ENCODE measurements around the gene SLC25A21. TPM values are rescaled to one million over a fixed set of nuclear protein-coding genes. Genes with fewer than 3 reads are reported as not detected.

The SLC25A21 gene
- total and polyA plus RNA-seq, 10 donors = 0.06 to 1.1 (median 0.22) TPM; not detected in 2

DNA sequence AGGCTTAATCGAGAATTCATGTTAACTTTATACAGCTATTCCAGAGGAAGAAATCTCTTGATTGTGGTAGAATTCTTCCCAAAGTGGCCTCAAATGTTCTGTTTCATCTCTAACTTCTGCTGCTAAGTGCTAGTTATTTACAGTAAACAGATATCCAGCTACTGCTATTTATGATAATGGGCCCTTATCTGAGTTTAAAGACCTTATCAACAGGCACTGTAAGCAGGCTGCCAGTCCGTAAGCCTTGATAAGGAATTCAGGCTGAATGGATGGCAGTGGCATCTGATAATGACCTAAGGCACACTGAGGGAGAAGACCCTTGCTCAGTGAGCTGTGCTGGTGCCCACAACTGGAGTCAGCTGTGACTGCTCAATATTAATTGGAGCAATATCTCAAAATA lies 451.7 kb downstream of the SLC25A21 start:
- Histone ChIP-seq H3K4me3 (no peak overlapping the region), H3K9me3 (no peaks in the 10 kb centered on the region), H3K27me3 (replicated peaks in 1 of 7) (no peaks in the 10 kb centered on the region), H3K4me1 (no peaks in the 10 kb centered on the region), H3K36me3 (no peaks in the 10 kb centered on the region), H3K27ac (no peak overlapping the region)
- no peak for DNase-seq
- TF ChIP-seq POLR2AphosphoS5 (IDR thresholded peaks at IDR 0.05) (no peak), POLR2A (IDR thresholded peaks at IDR 0.05) (no peak)
- TF ChIP-seq, protein P1, sequence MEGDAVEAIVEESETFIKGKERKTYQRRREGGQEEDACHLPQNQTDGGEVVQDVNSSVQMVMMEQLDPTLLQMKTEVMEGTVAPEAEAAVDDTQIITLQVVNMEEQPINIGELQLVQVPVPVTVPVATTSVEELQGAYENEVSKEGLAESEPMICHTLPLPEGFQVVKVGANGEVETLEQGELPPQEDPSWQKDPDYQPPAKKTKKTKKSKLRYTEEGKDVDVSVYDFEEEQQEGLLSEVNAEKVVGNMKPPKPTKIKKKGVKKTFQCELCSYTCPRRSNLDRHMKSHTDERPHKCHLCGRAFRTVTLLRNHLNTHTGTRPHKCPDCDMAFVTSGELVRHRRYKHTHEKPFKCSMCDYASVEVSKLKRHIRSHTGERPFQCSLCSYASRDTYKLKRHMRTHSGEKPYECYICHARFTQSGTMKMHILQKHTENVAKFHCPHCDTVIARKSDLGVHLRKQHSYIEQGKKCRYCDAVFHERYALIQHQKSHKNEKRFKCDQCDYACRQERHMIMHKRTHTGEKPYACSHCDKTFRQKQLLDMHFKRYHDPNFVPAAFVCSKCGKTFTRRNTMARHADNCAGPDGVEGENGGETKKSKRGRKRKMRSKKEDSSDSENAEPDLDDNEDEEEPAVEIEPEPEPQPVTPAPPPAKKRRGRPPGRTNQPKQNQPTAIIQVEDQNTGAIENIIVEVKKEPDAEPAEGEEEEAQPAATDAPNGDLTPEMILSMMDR (IDR thresholded peaks at IDR 0.05 in 8 of 11, conservative IDR thresholded peaks at IDR 0.05 in 3 of 11) = no peak
- intact Hi-C loops (cut with DNase I; ENCODE audit: low total_unique reads) = no loop called here
- WGBS, 5 donors = 67 to 89% (median 80%) methylated on average over 2 of the region's 2 CpGs

DNA sequence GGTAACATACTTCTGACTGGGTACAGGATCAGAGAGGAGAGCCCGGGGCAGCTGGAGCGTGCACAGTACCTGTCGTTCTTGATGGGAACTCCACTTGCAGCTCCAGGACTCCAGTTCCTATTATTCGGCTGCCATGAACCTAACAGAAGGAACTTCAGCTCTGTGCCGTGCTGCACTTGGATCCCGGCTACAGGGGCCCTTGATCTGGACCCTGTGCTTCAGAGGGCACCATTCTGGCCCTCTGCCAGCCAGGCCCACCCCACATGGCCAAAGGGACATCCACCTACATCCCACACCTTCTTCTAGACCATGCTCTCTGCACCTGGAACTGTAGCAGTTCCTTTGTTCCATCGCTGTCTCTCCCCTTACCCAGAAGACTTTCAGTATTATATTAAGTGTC lies 452.6 kb downstream of the SLC25A21 start:
- no peaks in the 10 kb centered on the region for H3K36me3 ChIP-seq
- 76 to 89% (median 86%) methylated on average over 7 of the region's 7 CpGs for WGBS, 5 donors
- no peak for DNase-seq
- H3K9me3 ChIP-seq = no peaks in the 10 kb centered on the region
- intact Hi-C loops (cut with DNase I; ENCODE audit: low total_unique reads) = no loop called here
- TF ChIP-seq POLR2A (IDR thresholded peaks at IDR 0.05) (no peak), POLR2AphosphoS5 (IDR thresholded peaks at IDR 0.05) (no peak)
- TF ChIP-seq, protein P1 (IDR thresholded peaks at IDR 0.05 in 8 of 11, conservative IDR thresholded peaks at IDR 0.05 in 3 of 11) = no peak
- H3K27ac ChIP-seq = no peak overlapping the region
- H3K27me3 ChIP-seq (replicated peaks in 1 of 7) = no peaks in the 10 kb centered on the region
- no peak overlapping the region for H3K4me3 ChIP-seq
- no peaks in the 10 kb centered on the region for H3K4me1 ChIP-seq

DNA sequence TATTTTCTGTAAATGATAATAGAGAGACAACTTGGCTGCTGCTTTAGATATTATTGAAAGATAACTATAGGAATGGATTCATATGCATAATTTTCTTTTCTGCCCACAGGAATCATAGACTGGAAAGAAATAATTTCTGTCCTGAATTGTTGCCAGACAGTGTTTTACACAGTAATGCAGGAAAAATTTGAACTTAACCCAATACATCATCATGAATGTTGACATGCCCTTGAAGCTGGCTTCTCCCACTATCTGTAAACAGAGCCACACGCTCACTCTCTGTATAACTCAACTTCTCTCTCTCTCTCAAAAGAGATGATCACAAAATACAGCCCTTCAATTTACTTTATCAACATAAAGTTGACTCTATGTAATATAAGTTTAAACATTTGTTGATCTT lies 454.2 kb downstream of the SLC25A21 start:
- intact Hi-C loops (cut with DNase I; ENCODE audit: low total_unique reads) = no loop called here
- Histone ChIP-seq H3K9me3 (no peaks in the 10 kb centered on the region), H3K4me1 (no peaks in the 10 kb centered on the region), H3K36me3 (no peaks in the 10 kb centered on the region), H3K4me3 (no peak overlapping the region), H3K27me3 (replicated peaks in 1 of 7) (no peaks in the 10 kb centered on the region), H3K27ac (no peak overlapping the region)
- TF ChIP-seq POLR2A (IDR thresholded peaks at IDR 0.05) = no peak
- TF ChIP-seq, protein P1 (IDR thresholded peaks at IDR 0.05 in 8 of 11, conservative IDR thresholded peaks at IDR 0.05 in 3 of 11) = no peak
- TF ChIP-seq POLR2AphosphoS5 (IDR thresholded peaks at IDR 0.05) = no peak
- 58 to 76% (median 72%) methylated on average over 1 of the region's 1 CpG for WGBS, 5 donors
- DNase-seq = no peak

DNA sequence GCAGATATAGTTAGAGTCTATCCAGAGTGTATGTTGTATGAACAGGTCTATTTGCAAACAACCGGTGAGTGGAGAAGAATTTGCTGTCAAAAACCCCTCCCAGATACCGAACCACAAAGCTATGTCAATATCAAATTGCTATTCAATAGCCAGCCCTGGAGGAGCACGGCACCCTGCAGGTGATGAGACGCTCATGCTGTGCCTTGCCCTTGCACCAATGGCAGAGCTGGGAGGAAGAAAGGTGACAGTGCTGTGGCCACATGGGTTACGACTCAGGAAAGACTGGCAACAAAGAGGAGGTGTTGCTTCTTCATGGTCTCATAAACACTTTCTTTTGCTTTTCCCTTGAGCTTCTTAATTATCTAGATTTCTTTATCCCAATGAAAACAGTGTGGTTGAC lies 455.0 kb downstream of the SLC25A21 start:
- Histone ChIP-seq H3K27me3 (replicated peaks in 1 of 7) (no peaks in the 10 kb centered on the region), H3K4me3 (no peak overlapping the region), H3K4me1 (no peaks in the 10 kb centered on the region), H3K27ac (no peak overlapping the region), H3K9me3 (no peaks in the 10 kb centered on the region), H3K36me3 (no peaks in the 10 kb centered on the region)
- no peak for DNase-seq
- 53 to 74% (median 62%) methylated on average over 5 of the region's 5 CpGs for WGBS, 5 donors
- TF ChIP-seq POLR2AphosphoS5 (IDR thresholded peaks at IDR 0.05) = no peak
- TF ChIP-seq, protein P1 (IDR thresholded peaks at IDR 0.05 in 8 of 11, conservative IDR thresholded peaks at IDR 0.05 in 3 of 11) = no peak
- intact Hi-C loops (cut with DNase I; ENCODE audit: low total_unique reads) = no loop called here
